NT2/D1 (cell line): ENCODE measurements around the gene MMEL1.
"Not testable (repeated sequence)": the region's sequence is repeated elsewhere in the genome, so short reads cannot be mapped to it uniquely, and the experiment has no call there.

Experiments used
- DNase-seq: peaks from one replicate; pipeline ENCODE4 v3.0.0-alpha.2; 2011; ENCODE audit warnings: low read depth, low spot score
- H3K27me3 ChIP-seq: 2 replicates; pipeline ENCODE4 v1.6.0; 2011; ENCODE audit warnings: mild to moderate bottlenecking; ENCODE audit not compliant: insufficient read length, insufficient read depth
- H3K36me3 ChIP-seq: 2 replicates; pipeline ENCODE4 v1.6.1; 2011; ENCODE audit warnings: mild to moderate bottlenecking, low read length, mixed read lengths; ENCODE audit not compliant: insufficient read depth, insufficient read length
- H3K4me1 ChIP-seq: 2 replicates; pipeline ENCODE4 v1.5.1; 2011; ENCODE audit not compliant: insufficient read depth, insufficient read length
- H3K4me3 ChIP-seq: 2 replicates; pipeline ENCODE4 v1.5.1; 2011; ENCODE audit warnings: low read depth; ENCODE audit not compliant: insufficient read length
- H3K9ac ChIP-seq: 2 replicates; pipeline ENCODE4 v1.6.0; 2011; ENCODE audit warnings: low read depth; ENCODE audit not compliant: insufficient read length
- H3K9me3 ChIP-seq: 2 replicates; pipeline ENCODE4 v1.5.1; 2011; ENCODE audit warnings: mild to moderate bottlenecking, low read length; ENCODE audit not compliant: insufficient read depth
- SUZ12 ChIP-seq: IDR thresholded peaks from 2 replicates; pipeline ENCODE4 v1.6.1; 2011; ENCODE audit not compliant: insufficient read length, insufficient read depth; ENCODE audit errors: extremely low read depth
- YY1 ChIP-seq: IDR thresholded peaks from 2 replicates; pipeline ENCODE4 v1.6.1; 2011; ENCODE audit not compliant: insufficient read length, insufficient read depth
- ZNF274 ChIP-seq: IDR thresholded peaks from 2 replicates; pipeline ENCODE4 v1.6.1; 2011; ENCODE audit warnings: mild to moderate bottlenecking, low read depth, low read length

Gene MMEL1

GRCh38 chr1:2630498-2631135 is 2.2 kb downstream of the MMEL1 start:
- DNase-seq, result no peak
- TF ChIP-seq YY1 (no peak), SUZ12 (no peak), ZNF274 (no peak)
- H3K36me3 ChIP-seq, result no peaks in the 10 kb centered on the region
- H3K4me3 ChIP-seq, result no peak overlapping the region
- H3K9me3 ChIP-seq, result no peaks in the 10 kb centered on the region
- H3K27me3 ChIP-seq, result peaks cover 51% of the 10 kb centered on the region
- H3K4me1 ChIP-seq, result peaks cover 28% of the 10 kb centered on the region
- no peak overlapping the region for H3K9ac ChIP-seq

DNA sequence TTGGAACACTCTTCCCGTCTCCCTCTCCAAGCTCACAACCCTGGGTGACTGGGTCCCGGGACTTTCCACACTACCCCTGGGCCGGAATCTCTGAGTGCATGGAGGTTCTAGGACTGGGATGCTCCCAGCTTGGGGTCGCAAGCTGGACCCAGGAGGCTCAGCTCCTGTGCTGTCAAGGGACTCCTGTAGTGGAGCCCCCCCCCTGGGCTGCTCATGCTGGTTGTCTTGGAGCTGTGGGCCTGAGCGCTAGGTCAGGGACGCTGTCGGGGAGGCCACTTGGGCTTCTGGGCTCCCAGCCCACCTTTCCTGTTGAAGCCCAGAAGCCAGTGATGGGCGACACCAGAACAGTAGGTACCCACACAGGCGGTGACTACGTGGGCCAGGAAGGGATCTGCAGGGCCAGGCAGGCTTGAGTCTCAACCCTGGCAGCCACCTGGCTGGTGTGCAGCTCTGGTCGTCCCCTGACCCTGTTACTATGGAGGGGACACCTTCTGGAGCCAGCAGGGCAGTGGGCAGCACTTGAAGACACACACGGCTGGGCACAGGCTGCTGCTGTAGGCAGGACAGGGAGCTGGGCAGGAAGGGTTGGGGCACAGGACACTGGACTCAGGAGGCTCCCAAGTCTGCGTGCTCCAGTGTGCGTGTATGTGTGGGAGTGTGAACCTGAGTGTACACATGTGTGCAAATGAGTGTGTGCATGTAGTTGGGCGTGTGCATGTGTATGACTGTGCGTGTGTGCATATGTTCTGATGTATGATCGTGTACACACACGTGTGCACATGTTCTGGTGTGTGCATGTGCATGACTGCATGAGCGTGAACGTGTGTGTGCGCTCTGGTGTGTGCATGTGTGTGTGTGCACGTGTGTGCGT is 3.0 kb downstream of the MMEL1 start:
- no peaks in the 10 kb centered on the region for H3K9me3 ChIP-seq
- H3K36me3 ChIP-seq, result no peaks in the 10 kb centered on the region
- H3K9ac ChIP-seq, result no peak overlapping the region
- peaks cover 51% of the 10 kb centered on the region for H3K27me3 ChIP-seq
- no peak for DNase-seq
- TF ChIP-seq SUZ12 (no peak), YY1 (no peak), ZNF274 (no peak)
- no peak overlapping the region for H3K4me3 ChIP-seq
- peaks cover 23% of the 10 kb centered on the region for H3K4me1 ChIP-seq

DNA sequence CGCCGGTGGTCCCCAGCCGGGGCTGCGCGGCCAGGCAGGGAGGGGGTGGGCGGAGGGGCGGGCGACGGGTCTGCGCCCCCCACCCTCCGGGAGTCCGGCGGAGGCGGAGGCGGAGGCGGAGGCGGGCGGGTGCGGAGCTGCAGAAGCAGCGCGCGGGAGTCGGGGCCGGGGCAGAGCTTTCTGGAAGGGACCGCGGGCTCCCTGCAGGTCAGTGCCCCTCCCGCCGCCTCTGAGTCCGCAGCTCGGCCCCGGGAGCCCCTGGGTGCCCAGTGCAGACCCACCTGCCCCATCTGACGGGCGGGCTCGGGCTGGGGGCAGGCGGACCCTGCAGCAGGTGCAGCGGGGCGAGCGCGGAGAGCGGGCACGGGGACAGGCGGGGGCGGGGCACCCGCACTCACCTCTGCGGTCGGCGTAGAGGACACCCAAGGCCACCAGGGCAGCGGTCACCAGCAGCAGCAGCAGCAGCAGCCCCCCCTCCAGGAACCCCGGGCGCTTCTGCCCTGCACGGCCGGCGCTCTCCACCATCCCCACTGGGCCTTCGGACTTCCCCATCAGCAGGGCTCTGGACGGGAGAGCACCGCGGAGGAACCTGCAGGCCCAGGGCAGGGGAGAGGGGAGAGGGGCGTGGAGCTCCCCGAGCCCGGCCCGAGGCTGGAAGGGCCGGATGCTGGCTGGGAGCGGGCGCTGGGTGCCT is 3.7 kb downstream of the MMEL1 start:
- TF ChIP-seq ZNF274, result no peak
- no peak for TF ChIP-seq SUZ12
- no peak for TF ChIP-seq YY1
- no peaks in the 10 kb centered on the region for H3K36me3 ChIP-seq
- no peak for DNase-seq
- H3K4me3 ChIP-seq, result peak overlapping the region; percentile 11
- peaks cover 23% of the 10 kb centered on the region for H3K4me1 ChIP-seq
- peaks cover 51% of the 10 kb centered on the region for H3K27me3 ChIP-seq
- no peaks in the 10 kb centered on the region for H3K9me3 ChIP-seq
- no peak overlapping the region for H3K9ac ChIP-seq

- TF ChIP-seq SUZ12 (no peak), ZNF274 (no peak), YY1 (no peak)
- Histone ChIP-seq H3K9me3 (no peaks in the 10 kb centered on the region), H3K4me3 (no peak overlapping the region), H3K36me3 (no peaks in the 10 kb centered on the region), H3K9ac (no peak overlapping the region), H3K27me3 (peaks cover 51% of the 10 kb centered on the region), H3K4me1 (peaks cover 17% of the 10 kb centered on the region)
- DNase-seq, result no peak
These were observed 4.5 kb downstream of the MMEL1 start for GRCh38 chr1:2628191-2628932.

GRCh38 chr1:2627746-2628145 is 5.1 kb downstream of the MMEL1 start:
- Histone ChIP-seq H3K9me3 (no peaks in the 10 kb centered on the region), H3K36me3 (no peaks in the 10 kb centered on the region), H3K4me1 (peaks cover 16% of the 10 kb centered on the region), H3K9ac (no peak overlapping the region), H3K4me3 (no peak overlapping the region), H3K27me3 (peaks cover 51% of the 10 kb centered on the region)
- TF ChIP-seq SUZ12, result no peak
- no peak for TF ChIP-seq ZNF274
- no peak for TF ChIP-seq YY1
- DNase-seq, result no peak

GRCh38 chr1:2625748-2626147 is 7.1 kb downstream of the MMEL1 start:
- not testable (repeated sequence) for H3K9ac ChIP-seq, H3K4me1 ChIP-seq, H3K36me3 ChIP-seq, H3K4me3 ChIP-seq, DNase-seq, H3K9me3 ChIP-seq
- H3K27me3 ChIP-seq, result peaks cover 48% of the 10 kb centered on the region
